ENCODE measurements around the gene KRTAP1-5. TPM values are rescaled to one million over a fixed set of nuclear protein-coding genes. Genes with fewer than 3 reads are reported as not detected.
"Not testable (repeated sequence)": the region's sequence is repeated elsewhere in the genome, so short reads cannot be mapped to it uniquely, and the experiment has no call there.

Gene KRTAP1-5
- total RNA-seq, 1 experiment from 2014 or later = not detected

GRCh38 chr17:41054556-41054955 is 27.5 kb upstream of the KRTAP1-5 start:
- in situ Hi-C loops (cut with HindIII; ENCODE audit: low pct_unique_long_range_greater_than_20kb, low sequenced_read_pairs); DNase-seq (ENCODE audit: low read depth, low spot score): not testable (repeated sequence)

- no peak for DNase-seq (ENCODE audit: low read depth, low spot score)
- in situ Hi-C loops (cut with HindIII; ENCODE audit: low pct_unique_long_range_greater_than_20kb, low sequenced_read_pairs) = no loop called here
Measured at GRCh38 chr17:41054025-41054424, 27.0 kb upstream of the KRTAP1-5 start.

GRCh38 chr17:41052566-41052965 is 25.6 kb upstream of the KRTAP1-5 start:
- no peak for DNase-seq (ENCODE audit: low read depth, low spot score)
- in situ Hi-C loops (cut with HindIII; ENCODE audit: low pct_unique_long_range_greater_than_20kb, low sequenced_read_pairs) = no loop called here

- DNase-seq (ENCODE audit: low read depth, low spot score) = no peak
- in situ Hi-C loops (cut with HindIII; ENCODE audit: low pct_unique_long_range_greater_than_20kb, low sequenced_read_pairs) = no loop called here
Measured at GRCh38 chr17:41049110-41049509, 22.1 kb upstream of the KRTAP1-5 start.

- no peak for DNase-seq (ENCODE audit: low read depth, low spot score)
- in situ Hi-C loops (cut with HindIII; ENCODE audit: low pct_unique_long_range_greater_than_20kb, low sequenced_read_pairs) = no loop called here
Measured at GRCh38 chr17:41048441-41048840, 21.4 kb upstream of the KRTAP1-5 start.

- DNase-seq (ENCODE audit: low read depth, low spot score); in situ Hi-C loops (cut with HindIII; ENCODE audit: low pct_unique_long_range_greater_than_20kb, low sequenced_read_pairs): not testable (repeated sequence)
Measured at GRCh38 chr17:41046735-41047465, 19.9 kb upstream of the KRTAP1-5 start, which contains the start of gene KRTAP2-1. KRTAP2-1 (minus strand) TSS chr17:41047316; CDS start chr17:41047267, 49 bp downstream.

- in situ Hi-C loops (cut with HindIII; ENCODE audit: low pct_unique_long_range_greater_than_20kb, low sequenced_read_pairs) = no loop called here
- no peak for DNase-seq (ENCODE audit: low read depth, low spot score)
Measured at GRCh38 chr17:41042953-41043352, 15.9 kb upstream of the KRTAP1-5 start.

- DNase-seq (ENCODE audit: low read depth, low spot score); in situ Hi-C loops (cut with HindIII; ENCODE audit: low pct_unique_long_range_greater_than_20kb, low sequenced_read_pairs): not testable (repeated sequence)
Measured at GRCh38 chr17:41040783-41041571, 14.0 kb upstream of the KRTAP1-5 start, which contains the start of gene KRTAP1-1. KRTAP1-1 (minus strand) TSS chr17:41041450; CDS start chr17:41041397, 53 bp downstream.

GRCh38 chr17:41037853-41038350 is 10.9 kb upstream of the KRTAP1-5 start:
- in situ Hi-C loops (cut with HindIII; ENCODE audit: low pct_unique_long_range_greater_than_20kb, low sequenced_read_pairs) = no loop called here
- no peak for DNase-seq (ENCODE audit: low read depth, low spot score)

- in situ Hi-C loops (cut with HindIII; ENCODE audit: low pct_unique_long_range_greater_than_20kb, low sequenced_read_pairs) = not testable (repeated sequence)
Measured at GRCh38 chr17:41034346-41034935, 7.4 kb upstream of the KRTAP1-5 start, which contains the start of gene KRTAP1-3. KRTAP1-3 (minus strand) TSS chr17:41034874; CDS start chr17:41034821, 53 bp downstream.

GRCh38 chr17:41029633-41030245 is 2.7 kb upstream of the KRTAP1-5 start, which contains the start of gene KRTAP1-4:
KRTAP1-4 (minus strand) TSS chr17:41030195; CDS start chr17:41030078, 117 bp downstream.
- in situ Hi-C loops (cut with HindIII; ENCODE audit: low pct_unique_long_range_greater_than_20kb, low sequenced_read_pairs) = no loop called here
- DNase-seq (ENCODE audit: low read depth, low spot score) = no peak

More at GRCh38 chr17:41034346-41034935, 7.4 kb upstream of the KRTAP1-5 start, which contains the start of gene KRTAP1-3:
- DNase-seq (ENCODE audit: low read depth, low spot score) = not testable (repeated sequence)

- in situ Hi-C loops (cut with HindIII; ENCODE audit: low pct_unique_long_range_greater_than_20kb, low sequenced_read_pairs) = no loop called here
- DNase-seq (ENCODE audit: low read depth, low spot score) = no peak
Measured at GRCh38 chr17:41024697-41025096, 2.3 kb downstream of the KRTAP1-5 start.

- no peak for DNase-seq (ENCODE audit: low read depth, low spot score)
- in situ Hi-C loops (cut with HindIII; ENCODE audit: low pct_unique_long_range_greater_than_20kb, low sequenced_read_pairs) = no loop called here
Measured at GRCh38 chr17:41020336-41020735, 6.7 kb downstream of the KRTAP1-5 start.

GRCh38 chr17:41019415-41019814 is 7.6 kb downstream of the KRTAP1-5 start:
- DNase-seq (ENCODE audit: low read depth, low spot score) = no peak
- in situ Hi-C loops (cut with HindIII; ENCODE audit: low pct_unique_long_range_greater_than_20kb, low sequenced_read_pairs) = no loop called here

- DNase-seq (ENCODE audit: low read depth, low spot score) = no peak
- in situ Hi-C loops (cut with HindIII; ENCODE audit: low pct_unique_long_range_greater_than_20kb, low sequenced_read_pairs) = no loop called here
Measured at GRCh38 chr17:41018541-41018940, 8.5 kb downstream of the KRTAP1-5 start.

GRCh38 chr17:41016578-41017215 is 10.3 kb downstream of the KRTAP1-5 start:
- in situ Hi-C loops (cut with HindIII; ENCODE audit: low pct_unique_long_range_greater_than_20kb, low sequenced_read_pairs) = no loop called here
- DNase-seq (ENCODE audit: low read depth, low spot score) = no peak

GRCh38 chr17:41015454-41015853 is 11.6 kb downstream of the KRTAP1-5 start:
- in situ Hi-C loops (cut with HindIII; ENCODE audit: low pct_unique_long_range_greater_than_20kb, low sequenced_read_pairs) = no loop called here
- no peak for DNase-seq (ENCODE audit: low read depth, low spot score)

Measured in SK-MEL-5 (cell line).